Ishikawa (cell line): Measurements from ENCODE around the gene LIN28B.

Experiments
- CREB1 ChIP-seq: IDR thresholded peaks from 2 replicates; pipeline ENCODE4 v1.6.1; 2012; ENCODE audit warnings: low read depth
- EP300 ChIP-seq: IDR thresholded peaks from 2 replicates; pipeline ENCODE4 v1.6.1; 2012; ENCODE audit warnings: borderline replicate concordance
- MAX ChIP-seq: IDR thresholded peaks from 2 replicates; pipeline ENCODE4 v1.6.1; 2012
- TAF1 ChIP-seq: IDR thresholded peaks from 2 replicates; pipeline ENCODE4 v1.6.1; 2012; ENCODE audit warnings: low read depth, mild to moderate bottlenecking
- TEAD4 ChIP-seq: IDR thresholded peaks from 2 replicates; pipeline ENCODE4 v1.6.1; 2012
- YY1 ChIP-seq: IDR thresholded peaks from 2 replicates; pipeline ENCODE4 v1.6.1; 2012; ENCODE audit warnings: low read depth
- TF ChIP-seq, protein P1 (sequence below): IDR thresholded peaks from 2 replicates; pipeline ENCODE4 v1.6.1; 2012; ENCODE audit warnings: low read depth, mild to moderate bottlenecking

GRCh38 chr6:105024803-105025202 lies 67.9 kb downstream of the LIN28B start:
- TF ChIP-seq TAF1 (no peak), CREB1 (no peak), EP300 (no peak), MAX (no peak), YY1 (no peak), TEAD4 (no peak)
- TF ChIP-seq, protein P1, sequence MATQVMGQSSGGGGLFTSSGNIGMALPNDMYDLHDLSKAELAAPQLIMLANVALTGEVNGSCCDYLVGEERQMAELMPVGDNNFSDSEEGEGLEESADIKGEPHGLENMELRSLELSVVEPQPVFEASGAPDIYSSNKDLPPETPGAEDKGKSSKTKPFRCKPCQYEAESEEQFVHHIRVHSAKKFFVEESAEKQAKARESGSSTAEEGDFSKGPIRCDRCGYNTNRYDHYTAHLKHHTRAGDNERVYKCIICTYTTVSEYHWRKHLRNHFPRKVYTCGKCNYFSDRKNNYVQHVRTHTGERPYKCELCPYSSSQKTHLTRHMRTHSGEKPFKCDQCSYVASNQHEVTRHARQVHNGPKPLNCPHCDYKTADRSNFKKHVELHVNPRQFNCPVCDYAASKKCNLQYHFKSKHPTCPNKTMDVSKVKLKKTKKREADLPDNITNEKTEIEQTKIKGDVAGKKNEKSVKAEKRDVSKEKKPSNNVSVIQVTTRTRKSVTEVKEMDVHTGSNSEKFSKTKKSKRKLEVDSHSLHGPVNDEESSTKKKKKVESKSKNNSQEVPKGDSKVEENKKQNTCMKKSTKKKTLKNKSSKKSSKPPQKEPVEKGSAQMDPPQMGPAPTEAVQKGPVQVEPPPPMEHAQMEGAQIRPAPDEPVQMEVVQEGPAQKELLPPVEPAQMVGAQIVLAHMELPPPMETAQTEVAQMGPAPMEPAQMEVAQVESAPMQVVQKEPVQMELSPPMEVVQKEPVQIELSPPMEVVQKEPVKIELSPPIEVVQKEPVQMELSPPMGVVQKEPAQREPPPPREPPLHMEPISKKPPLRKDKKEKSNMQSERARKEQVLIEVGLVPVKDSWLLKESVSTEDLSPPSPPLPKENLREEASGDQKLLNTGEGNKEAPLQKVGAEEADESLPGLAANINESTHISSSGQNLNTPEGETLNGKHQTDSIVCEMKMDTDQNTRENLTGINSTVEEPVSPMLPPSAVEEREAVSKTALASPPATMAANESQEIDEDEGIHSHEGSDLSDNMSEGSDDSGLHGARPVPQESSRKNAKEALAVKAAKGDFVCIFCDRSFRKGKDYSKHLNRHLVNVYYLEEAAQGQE: no peak
